Neural crest cell (in vitro differentiated cells): ENCODE measurements around the gene PLK4. TPM values are rescaled to one million over a fixed set of nuclear protein-coding genes. Genes with fewer than 3 reads are reported as not detected.
A peak's percentile ranks its signal among the peaks of the same experiment; 100 is the strongest.

ENCODE experiments used
- DNase-seq: peaks from one replicate; pipeline ENCODE4 v3.0.0; 2021; ENCODE audit warnings: low read depth, mixed read lengths, low spot score
- H3K27ac Mint-ChIP-seq: one replicate; pipeline ENCODE4 v1.8.0; 2021; ENCODE audit warnings: mild to moderate bottlenecking, mixed read lengths; ENCODE audit not compliant: unreplicated experiment
- H3K27me3 Mint-ChIP-seq: 2 replicates; pipeline ENCODE4 v1.8.0; 2021; ENCODE audit warnings: low read depth, mild to moderate bottlenecking, mixed read lengths
- H3K36me3 Mint-ChIP-seq: 2 replicates; pipeline ENCODE4 v1.8.0; 2021; ENCODE audit warnings: low read depth, mild to moderate bottlenecking, mixed read lengths
- H3K4me1 Mint-ChIP-seq: 2 replicates; pipeline ENCODE4 v1.8.0; 2021; ENCODE audit warnings: mixed read lengths
- H3K4me3 Mint-ChIP-seq: one replicate; pipeline ENCODE4 v1.8.0; 2021; ENCODE audit warnings: mild to moderate bottlenecking, mixed read lengths
- H3K9me3 Mint-ChIP-seq: 2 replicates; pipeline ENCODE4 v1.8.0; 2021; ENCODE audit warnings: mixed read lengths
- CTCF ChIP-seq: fragments of 200-600 bp; sonication (generic); conservative IDR thresholded peaks from 2 replicates; pipeline ENCODE4 v1.5.0; 2021; ENCODE audit warnings: antibody characterized with exemption, mild to moderate bottlenecking
- long read RNA-seq: library from polyadenylated mRNA; unstranded; transcript quantifications from one replicate; pipeline ENCODE4 v2.0.0, GENCODE V29; 2020
- total RNA-seq: library from RNA; stranded (reverse); gene quantifications from 2 replicates; pipeline ENCODE4 v1.2.1, GENCODE V29; 2021

PLK4 gene
- 49.6 and 54.4 TPM in 2 replicates for total RNA-seq
- long read RNA-seq, transcript PLK4-201 (16 exons, 3,841 nt), result major isoform, 72 of 142 reads
- long read RNA-seq, partial matches to known transcripts, result 39 of 142 reads
- long read RNA-seq, other reads (novel, unspliced or antisense), result 31 of 142 reads

DNA sequence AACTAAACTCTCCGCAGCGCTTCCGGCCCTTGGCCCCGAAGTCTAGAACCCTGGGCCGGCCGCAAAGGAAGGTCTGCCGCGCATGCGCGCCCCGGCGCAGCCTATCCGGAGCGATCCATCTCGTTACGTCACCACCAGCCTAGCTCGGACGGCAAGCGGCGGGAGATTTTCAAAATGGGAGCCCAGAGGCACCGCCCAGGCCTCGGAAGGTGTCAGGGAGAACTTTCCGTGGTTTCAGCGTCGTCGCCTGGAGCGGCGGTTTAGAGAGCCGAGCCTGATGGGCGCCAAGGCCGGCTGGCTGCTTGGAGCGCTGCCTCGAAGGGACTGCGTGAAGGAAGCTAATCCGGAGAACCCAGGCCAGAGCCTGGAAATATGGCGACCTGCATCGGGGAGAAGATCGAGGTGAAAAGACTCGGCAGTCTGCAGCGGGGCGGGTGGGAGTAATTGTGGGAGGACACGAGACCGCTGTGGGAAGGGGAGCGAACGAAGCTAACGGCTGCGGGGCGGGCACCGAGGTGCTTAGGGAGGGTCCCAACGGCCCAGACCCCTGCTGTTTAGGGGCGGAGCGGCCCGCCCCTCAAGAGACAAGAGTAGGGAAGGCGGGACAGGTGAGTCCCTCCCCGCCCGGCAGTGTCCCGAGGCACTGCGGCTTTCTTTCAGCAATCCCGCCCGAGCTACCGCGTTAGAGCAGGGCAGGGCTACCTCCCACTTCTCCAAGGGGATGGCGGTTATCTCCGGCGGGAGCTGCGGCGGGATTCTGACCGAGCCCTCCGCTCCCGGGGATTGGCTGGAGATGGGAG lies at the start of gene PLK4:
Gene PLK4 (plus strand): TSS at position 131 of the 800 bp plus-strand sequence. CDS start 242 bp downstream, at position 373.
- DNase-seq, result peak; percentile 89
- H3K36me3 Mint-ChIP-seq, result peaks cover 12% of the 10 kb centered on the region
- peak within 1 kb of the TSS; percentile 96 for H3K4me3 Mint-ChIP-seq
- H3K27ac Mint-ChIP-seq, result peak within 1 kb of the TSS; percentile 99
- TF ChIP-seq CTCF, result no peak
- H3K9me3 Mint-ChIP-seq, result no peaks in the 10 kb centered on the region
- no peaks in the 10 kb centered on the region for H3K27me3 Mint-ChIP-seq
- peaks cover 23% of the 10 kb centered on the region for H3K4me1 Mint-ChIP-seq

GRCh38 chr4:127832585-127832984 lies 48.1 kb upstream of the PLK4 start:
- Mint-ChIP-seq H3K27ac (no peak overlapping the region), H3K4me3 (no peak overlapping the region), H3K4me1 (no peaks in the 10 kb centered on the region), H3K36me3 (peaks cover 2% of the 10 kb centered on the region), H3K27me3 (no peaks in the 10 kb centered on the region), H3K9me3 (no peaks in the 10 kb centered on the region)
- no peak for TF ChIP-seq CTCF
- no peak for DNase-seq

DNA sequence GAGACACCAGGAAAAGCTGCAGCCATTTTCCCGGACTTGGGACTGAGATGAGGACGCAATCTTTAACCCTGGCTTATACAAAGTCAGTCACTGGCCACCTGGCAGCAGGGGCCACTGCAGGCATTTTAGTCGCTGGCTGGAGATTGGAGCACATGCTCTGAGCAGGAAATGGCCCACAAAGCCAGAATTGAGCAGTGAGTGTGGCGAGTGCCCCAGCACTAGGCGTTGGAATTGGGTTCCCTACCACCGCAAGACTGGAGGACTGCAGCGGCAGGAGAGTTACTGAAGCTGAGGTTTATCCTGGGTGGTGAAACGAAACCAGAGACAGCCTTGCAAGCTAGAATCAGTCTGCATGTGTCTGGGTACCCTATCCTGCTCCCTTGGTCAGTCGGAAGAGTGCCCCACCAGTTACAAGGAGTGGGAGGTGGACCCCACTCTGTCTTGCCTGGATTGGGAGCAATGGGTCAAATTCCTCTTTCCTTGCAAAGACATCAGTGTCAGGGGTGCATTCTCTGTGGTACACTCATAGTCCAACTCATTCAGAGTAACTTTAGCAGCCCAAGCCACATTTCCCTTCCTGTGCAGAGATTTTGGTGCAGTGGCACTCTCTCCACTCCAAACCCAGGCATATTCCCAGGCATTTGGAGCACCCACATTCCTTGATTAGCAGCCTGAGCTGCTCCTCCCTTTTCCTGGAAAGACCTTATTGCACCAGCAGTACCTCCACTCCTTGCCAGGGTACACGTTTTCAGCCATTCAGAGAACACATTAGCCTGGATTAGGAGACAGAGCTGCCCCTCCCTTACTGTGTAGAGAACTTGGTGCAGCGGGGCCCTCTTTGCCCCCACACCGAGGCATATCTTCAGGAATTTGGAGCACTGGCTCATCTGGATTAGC lies 36.7 kb upstream of the PLK4 start:
- Mint-ChIP-seq H3K4me1 (no peaks in the 10 kb centered on the region), H3K27ac (peak overlapping the region; percentile 19), H3K4me3 (no peak overlapping the region), H3K36me3 (peaks cover 34% of the 10 kb centered on the region), H3K27me3 (no peaks in the 10 kb centered on the region), H3K9me3 (peaks cover 14% of the 10 kb centered on the region)
- TF ChIP-seq CTCF, result no peak
- no peak for DNase-seq

DNA sequence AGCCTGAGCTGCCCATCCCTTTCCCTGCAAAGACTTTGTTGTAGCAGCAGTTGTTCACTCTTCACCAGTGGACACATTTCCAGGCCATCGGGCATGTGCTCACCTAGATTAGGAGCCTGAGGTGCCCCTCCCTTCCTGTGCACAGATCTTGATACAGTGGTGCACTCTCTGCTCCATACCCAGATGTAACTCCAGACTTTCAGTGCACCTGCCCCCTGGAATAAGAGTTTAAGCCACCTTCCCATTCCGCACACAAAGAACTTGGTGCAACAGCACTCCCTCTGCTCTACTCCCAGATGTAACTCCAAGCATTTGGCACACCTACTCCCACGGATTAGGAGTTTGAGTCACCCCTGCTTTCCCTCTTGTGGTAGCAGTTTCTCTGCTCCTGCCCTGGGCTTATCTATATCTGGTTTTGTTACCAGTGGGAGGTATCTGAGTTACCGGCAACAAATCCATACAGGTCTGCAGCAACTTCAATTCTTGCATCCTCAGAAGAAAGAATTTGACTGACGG lies 36.0 kb upstream of the PLK4 start:
- H3K4me1 Mint-ChIP-seq, result no peaks in the 10 kb centered on the region

More for the DNA sequence above, 36.0 kb upstream of the PLK4 start:
- peaks cover 18% of the 10 kb centered on the region for H3K9me3 Mint-ChIP-seq
- H3K36me3 Mint-ChIP-seq, result peaks cover 38% of the 10 kb centered on the region
- H3K4me3 Mint-ChIP-seq, result no peak overlapping the region
- no peaks in the 10 kb centered on the region for H3K27me3 Mint-ChIP-seq
- H3K27ac Mint-ChIP-seq, result no peak overlapping the region
- TF ChIP-seq CTCF, result no peak
- no peak for DNase-seq
